Common myeloid progenitor, CD34-positive (primary cell): ENCODE data around the gene SLC2A6.

Source experiments
- CTCF ChIA-PET: fragments of 350-600 bp; sonication (Branson Sonifier 250); formaldehyde crosslinking; loops from one replicate; lab custom pipeline; 2021; ENCODE audit warnings: antibody characterized with exemption; lab: Charles Lee
- POLR2A ChIA-PET: fragments of 350-600 bp; sonication (Branson Sonifier 250); formaldehyde crosslinking; loops from one replicate; lab custom pipeline; 2021; ENCODE audit warnings: antibody characterized with exemption; lab: Charles Lee
- DNase-seq, 3 donors: peaks; one replicate each; pipeline versions ENCODE4 v3.0.0 to v3.0.0-alpha.2; 2013
- H3K27ac ChIP-seq, 2 experiments: 1 replicate in 1 of 2; 2 replicates in 1 of 2; pipeline ENCODE4 v1.7.0; 2013; ENCODE audit warnings: inconsistent platforms in 2 of 2, low read length in 2 of 2, mild to moderate bottlenecking in 2 of 2, low read depth in 1 of 2, moderate library complexity in 1 of 2; ENCODE audit not compliant: severe bottlenecking in 2 of 2, insufficient read depth in 1 of 2, poor library complexity in 1 of 2
- H3K27me3 ChIP-seq, 5 experiments: replicated peaks in 2 of 5; 1 replicate in 3 of 5; 2 replicates in 2 of 5; pipeline versions ENCODE4 v1.6.1 to v1.7.0; 2013; ENCODE audit warnings: low read length in 4 of 5, mild to moderate bottlenecking in 2 of 5, moderate library complexity in 2 of 5, inconsistent platforms in 1 of 5; ENCODE audit not compliant: insufficient read depth in 5 of 5, control insufficient read depth in 4 of 5
- H3K36me3 ChIP-seq, 4 experiments: 1 replicate in 2 of 4; 2 replicates in 2 of 4; pipeline versions ENCODE4 v1.6.1 to v1.7.0; 2013; ENCODE audit warnings: low read length in 3 of 4, control low read depth in 1 of 4, mild to moderate bottlenecking in 1 of 4; ENCODE audit not compliant: control insufficient read depth in 4 of 4, insufficient read depth in 4 of 4
- H3K4me1 ChIP-seq, 4 experiments: 1 replicate in 3 of 4; 2 replicates in 1 of 4; pipeline versions ENCODE4 v1.6.1 to v1.7.1; 2013; ENCODE audit warnings: low read length in 3 of 4, mild to moderate bottlenecking in 3 of 4, control low read depth in 1 of 4, inconsistent platforms in 1 of 4, moderate library complexity in 1 of 4; ENCODE audit not compliant: control insufficient read depth in 4 of 4, insufficient read depth in 4 of 4; ENCODE audit errors: control extremely low read depth in 1 of 4
- H3K4me3 ChIP-seq, 7 experiments: 1 replicate in 4 of 7; 2 replicates in 3 of 7; pipeline versions ENCODE4 v1.5.1 to v1.7.0; 2013; ENCODE audit warnings: mild to moderate bottlenecking in 7 of 7, low read length in 6 of 7, moderate library complexity in 6 of 7, inconsistent platforms in 2 of 7, low read depth in 2 of 7, control low read depth in 1 of 7; ENCODE audit not compliant: insufficient read depth in 4 of 7, control insufficient read depth in 1 of 7; ENCODE audit errors: extremely low read depth in 1 of 7
- H3K9me3 ChIP-seq, 5 experiments: 1 replicate in 4 of 5; 2 replicates in 1 of 5; pipeline versions ENCODE4 v1.6.1 to v1.7.1; 2013; ENCODE audit warnings: low read length in 4 of 5, mild to moderate bottlenecking in 2 of 5, inconsistent platforms in 1 of 5, low read depth in 1 of 5, moderate library complexity in 1 of 5; ENCODE audit not compliant: control insufficient read depth in 4 of 5, insufficient read depth in 2 of 5; ENCODE audit errors: control extremely low read depth in 1 of 5
- WGBS: methylation state at CpG from one replicate; pipeline ENCODE4 v1.1.5; 2013; ENCODE audit not compliant: insufficient coverage; 5-methylcytosine and 5-hydroxymethylcytosine counted together

The SLC2A6 gene

GRCh38 chr9:133524679-133525228, 45.9 kb upstream of the SLC2A6 start, which contains the start of gene MYMK:
Gene MYMK, minus strand, starts transcription at chr9:133524959. Its CDS starts 115 bp downstream, at chr9:133524844.
- POLR2A ChIA-PET, result no interaction called here
- Histone ChIP-seq H3K27ac (no peak within 1 kb of the TSS), H3K4me3 (peak within 1 kb of the TSS in 1 of 7 experiments; percentile 11), H3K4me1 (peaks cover 0 to 11% (median 7%) of the 10 kb centered on the region in 4 experiments), H3K9me3 (no peaks in the 10 kb centered on the region), H3K27me3 (no peaks in the 10 kb centered on the region), H3K36me3 (no peaks in the 10 kb centered on the region)
- no peak for DNase-seq
- WGBS, result 98% methylated on average over 16 of the region's 17 CpGs
- CTCF ChIA-PET, result interaction anchor here (1.6 kb wide), 1 partner anchor 8 kb away, joined by 7 read pairs; no protein-coding TSS in a partner anchor

- H3K4me1 ChIP-seq, result peaks cover 0 to 11% (median 7%) of the 10 kb centered on the region in 4 experiments
- no peak overlapping the region for H3K27ac ChIP-seq
- no peaks in the 10 kb centered on the region for H3K36me3 ChIP-seq
- ChIA-PET POLR2A (no interaction called here), CTCF (interaction anchor here (1.6 kb wide), 1 partner anchor 8 kb away, joined by 7 read pairs; no protein-coding TSS in a partner anchor)
- H3K4me3 ChIP-seq, result peak overlapping the region in 1 of 7 experiments; percentile 11
- no peak for DNase-seq
- no peaks in the 10 kb centered on the region for H3K27me3 ChIP-seq
- H3K9me3 ChIP-seq, result no peaks in the 10 kb centered on the region
- WGBS, result 100% methylated on average over 3 of the region's 5 CpGs
Measured at GRCh38 chr9:133524146-133524545, 45.2 kb upstream of the SLC2A6 start.

GRCh38 chr9:133523106-133523505, 44.2 kb upstream of the SLC2A6 start:
- Histone ChIP-seq H3K4me1 (peaks cover 0 to 11% (median 7%) of the 10 kb centered on the region in 4 experiments), H3K27me3 (no peaks in the 10 kb centered on the region), H3K9me3 (no peaks in the 10 kb centered on the region), H3K27ac (no peak overlapping the region), H3K4me3 (no peak overlapping the region), H3K36me3 (no peaks in the 10 kb centered on the region)
- 97% methylated on average over 7 of the region's 8 CpGs for WGBS
- ChIA-PET CTCF (interaction anchor here (1.6 kb wide), 1 partner anchor 9 kb away, joined by 7 read pairs; no protein-coding TSS in a partner anchor), POLR2A (no interaction called here)
- no peak for DNase-seq

- no peaks in the 10 kb centered on the region for H3K9me3 ChIP-seq
- ChIA-PET CTCF (interaction anchor here (1.2 kb wide), 1 partner anchor 13 kb away, joined by 5 read pairs; no protein-coding TSS in a partner anchor), POLR2A (interaction anchor here (1.0 kb wide), 1 partner anchor 13 kb away, joined by 3 read pairs; no protein-coding TSS in a partner anchor)
- 86% methylated on average over 12 of the region's 14 CpGs for WGBS
- no peak overlapping the region for H3K27ac ChIP-seq
- no peaks in the 10 kb centered on the region for H3K27me3 ChIP-seq
- no peak overlapping the region for H3K4me3 ChIP-seq
- no peaks in the 10 kb centered on the region for H3K36me3 ChIP-seq
- peaks cover 0 to 10% (median 7%) of the 10 kb centered on the region in 4 experiments for H3K4me1 ChIP-seq
- peak in 1 of 3 donors; percentile 20 for DNase-seq
Measured at GRCh38 chr9:133522073-133522910, 43.4 kb upstream of the SLC2A6 start.

GRCh38 chr9:133521122-133522072, 42.5 kb upstream of the SLC2A6 start:
- Histone ChIP-seq H3K27me3 (no peaks in the 10 kb centered on the region), H3K4me3 (no peak overlapping the region), H3K4me1 (peaks cover 0 to 3% (median under 1%) of the 10 kb centered on the region in 4 experiments), H3K27ac (no peak overlapping the region), H3K36me3 (no peaks in the 10 kb centered on the region), H3K9me3 (no peaks in the 10 kb centered on the region)
- ChIA-PET CTCF (interaction anchor here (1.2 kb wide), 1 partner anchor 12 kb away, joined by 5 read pairs; no protein-coding TSS in a partner anchor), POLR2A (interaction anchor here (0.6 to 1.0 kb wide), 2 partner anchors 12 to 266 kb away, joined by 3 to 5 read pairs; no protein-coding TSS in a partner anchor)
- DNase-seq, result no peak
- WGBS, result 96% methylated on average over 17 of the region's 21 CpGs

- DNase-seq, result no peak
- Histone ChIP-seq H3K27me3 (no peaks in the 10 kb centered on the region), H3K4me1 (peaks cover 0 to 1% (median 0%) of the 10 kb centered on the region in 4 experiments), H3K4me3 (no peak overlapping the region), H3K27ac (no peak overlapping the region), H3K36me3 (no peaks in the 10 kb centered on the region), H3K9me3 (no peaks in the 10 kb centered on the region)
- WGBS, result 93% methylated on average over 22 of the region's 24 CpGs
- CTCF ChIA-PET, result no interaction called here
- POLR2A ChIA-PET, result no interaction called here
Measured at GRCh38 chr9:133520121-133520835, 41.4 kb upstream of the SLC2A6 start.
